GM19328 (cell line): Measurements from ENCODE around the gene GSG1L.

Experiments
- ATAC-seq: cut with Tn5 transposase; IDR thresholded peaks from one replicate; pipeline ENCODE4 v1.9.1; 2021; ENCODE audit warnings: mild to moderate bottlenecking, moderate library complexity; ENCODE audit not compliant: unreplicated experiment

The GSG1L gene

GRCh38 chr16:28092721-28093384, 29.3 kb upstream of the GSG1L start:
- no peak for ATAC-seq

DNA sequence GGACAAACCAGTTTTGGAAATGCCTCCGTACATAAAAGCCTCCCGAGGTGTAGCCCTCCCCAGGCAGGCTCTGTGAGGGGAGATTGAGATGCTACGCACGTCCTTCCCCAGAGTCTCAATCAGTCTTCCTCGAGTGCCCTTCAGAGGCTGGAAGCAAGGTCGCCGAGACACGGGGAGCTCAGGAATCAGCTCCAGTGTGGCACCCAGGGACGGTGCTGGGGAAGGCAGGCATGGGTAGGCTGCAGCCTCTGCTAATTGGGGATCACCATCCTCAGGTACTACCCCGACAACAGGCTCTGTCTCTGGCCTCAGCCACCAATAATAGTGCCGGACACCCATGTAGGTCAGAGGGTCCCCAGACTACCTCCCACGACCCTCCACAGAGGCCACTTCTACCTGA, 28.1 kb upstream of the GSG1L start:
- no peak for ATAC-seq

DNA sequence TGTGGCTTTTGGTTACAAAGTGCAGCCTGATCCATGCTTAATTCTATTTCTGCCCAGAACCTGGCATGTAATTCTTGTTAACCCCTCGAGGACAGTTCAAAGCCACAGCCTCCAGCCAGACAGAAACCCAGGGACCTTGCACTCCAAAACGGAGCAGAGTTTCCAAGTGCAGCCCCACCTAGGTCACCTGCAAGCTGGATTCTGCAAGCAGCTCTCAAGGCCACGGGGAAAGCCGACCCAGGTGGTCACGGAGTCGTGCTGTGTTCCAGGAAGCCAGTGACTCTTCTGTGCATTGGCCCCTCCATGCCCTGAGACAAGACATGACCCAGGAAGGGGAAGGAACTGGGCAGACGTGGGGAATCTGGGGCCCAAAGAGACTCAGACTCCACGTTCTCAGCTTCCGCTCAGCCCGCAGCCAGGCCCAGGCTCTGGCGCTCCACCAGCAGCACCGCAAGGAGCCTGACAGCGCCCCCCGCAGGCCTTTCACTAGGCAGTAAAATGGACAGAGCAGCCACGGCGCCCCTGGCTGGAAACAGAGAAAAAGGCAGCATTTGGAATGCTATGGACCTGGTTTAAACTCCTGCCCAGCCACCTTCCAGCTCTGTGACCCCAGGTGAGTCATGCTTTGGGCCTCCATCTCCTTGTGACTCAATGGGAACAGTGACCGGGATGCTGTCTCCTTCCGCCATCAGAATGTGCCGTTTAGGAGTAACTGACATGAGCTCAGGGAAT, 27.3 kb upstream of the GSG1L start:
- no peak for ATAC-seq

- no peak for ATAC-seq
Measured at GRCh38 chr16:28089992-28090365, 26.5 kb upstream of the GSG1L start.

GRCh38 chr16:28089205-28089991, 25.9 kb upstream of the GSG1L start:
- ATAC-seq: no peak

DNA sequence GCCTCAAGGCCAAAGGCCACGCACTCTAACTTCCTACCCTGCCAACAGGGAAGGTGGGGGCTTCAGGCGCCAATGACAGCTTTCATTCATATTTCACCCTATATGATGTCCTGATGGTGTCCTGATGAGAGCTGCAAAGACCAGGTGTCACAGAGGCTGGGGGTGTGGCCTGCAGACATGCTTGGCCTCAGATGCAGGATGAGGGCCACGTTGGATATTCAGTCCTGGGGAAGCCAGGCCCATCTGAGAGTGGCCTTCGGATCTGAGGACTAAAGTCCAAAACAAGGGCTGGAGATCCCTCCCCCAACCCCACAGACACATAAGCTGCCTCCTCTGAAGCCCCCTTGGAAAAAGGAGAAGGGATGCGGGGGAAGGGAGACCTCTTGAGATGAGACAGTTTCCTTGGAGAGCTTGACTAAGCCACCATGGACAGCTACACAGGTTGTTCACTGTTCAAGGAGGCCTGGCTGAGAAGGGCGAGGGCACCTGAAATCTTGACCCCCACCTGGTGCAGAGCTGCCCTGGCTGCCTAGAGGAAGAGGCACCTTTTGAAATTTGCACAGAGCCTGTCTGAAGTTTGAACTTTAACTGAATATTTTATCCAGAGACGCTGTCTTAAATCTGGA, 24.3 kb upstream of the GSG1L start:
- ATAC-seq: no peak

- no peak for ATAC-seq
Measured at GRCh38 chr16:28087140-28087660, 23.7 kb upstream of the GSG1L start.

DNA sequence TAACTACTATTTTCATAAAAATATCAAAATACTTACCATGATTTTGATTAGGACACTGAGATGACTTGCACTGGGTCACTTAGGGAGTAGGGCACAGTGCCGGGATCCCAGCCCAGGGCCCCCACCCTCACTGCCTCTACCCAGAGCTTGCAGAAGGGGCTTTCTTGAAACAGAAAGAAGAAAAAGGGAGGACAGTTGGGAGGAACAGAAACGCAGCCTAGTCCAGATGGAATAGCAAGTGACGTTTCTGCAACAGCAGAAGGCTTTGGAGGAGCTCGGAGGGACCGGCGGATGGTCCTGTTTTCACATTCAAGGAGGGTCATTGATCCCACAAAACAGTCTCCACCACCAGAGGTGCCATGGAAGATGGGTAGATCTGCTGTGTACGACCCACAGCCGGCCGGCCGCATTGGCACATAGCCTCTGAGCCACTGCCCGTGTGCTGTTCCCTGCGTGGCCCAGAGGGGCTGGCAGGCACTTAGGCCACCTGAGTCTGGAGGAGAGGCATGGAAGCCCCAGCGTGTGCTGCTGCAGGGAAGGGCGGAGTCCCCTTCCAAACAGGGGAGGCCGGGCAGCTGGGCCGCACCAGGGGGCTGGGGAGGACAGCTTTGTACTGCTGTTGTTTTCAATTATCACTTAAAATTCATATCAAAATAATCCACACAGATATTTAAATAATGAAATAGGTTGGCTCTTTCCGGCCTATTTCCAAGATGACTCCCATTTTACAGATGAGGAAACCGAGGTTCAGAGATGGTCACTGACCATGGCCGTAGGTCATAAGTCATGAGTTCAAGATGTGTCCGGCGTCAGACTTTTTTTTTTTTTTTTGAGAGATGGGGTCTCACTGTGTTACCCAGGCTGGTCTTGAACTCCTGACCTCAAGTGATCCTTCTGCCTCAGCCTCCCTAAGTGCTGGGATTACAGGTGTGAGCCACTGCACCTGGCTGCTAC, 22.9 kb upstream of the GSG1L start:
- ATAC-seq: no peak

DNA sequence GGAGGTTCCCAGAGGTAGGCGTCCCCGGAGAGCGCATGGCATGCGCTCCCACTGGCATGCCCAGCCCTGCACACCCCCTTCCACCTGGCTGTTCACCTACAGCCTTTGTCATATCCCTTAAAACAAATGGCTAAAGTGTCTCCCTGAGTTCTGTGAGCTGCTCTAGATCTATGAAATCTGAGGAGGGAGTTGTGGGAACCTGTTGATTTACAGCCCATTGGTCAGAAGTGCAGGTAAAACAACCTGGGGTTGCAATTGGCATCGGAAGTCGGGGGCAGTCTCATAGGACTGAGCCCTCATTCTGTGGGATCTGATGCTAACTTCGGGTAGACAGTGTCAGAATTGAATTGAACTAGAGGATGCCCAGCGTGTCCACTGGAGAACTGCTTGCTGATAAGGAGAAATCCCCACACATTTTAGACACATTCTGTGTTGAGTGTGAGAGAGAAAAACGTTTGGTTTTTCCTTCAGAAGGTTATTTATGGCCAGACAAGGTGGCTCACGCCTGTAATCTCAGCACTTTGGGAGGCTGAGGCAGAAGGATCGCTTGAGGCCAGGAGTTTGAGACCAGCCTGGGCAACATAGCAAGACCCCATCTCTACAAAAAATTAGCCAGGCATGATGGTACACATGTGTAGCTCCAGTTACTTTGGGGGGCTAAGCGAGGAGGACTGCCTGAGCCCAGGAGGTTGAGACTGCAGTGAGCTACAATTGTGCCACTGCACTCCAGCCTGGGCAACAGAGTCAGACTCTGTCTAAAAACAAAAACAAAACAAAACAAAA, 22.1 kb upstream of the GSG1L start:
- no peak for ATAC-seq

GRCh38 chr16:28084209-28084608, 20.7 kb upstream of the GSG1L start:
- ATAC-seq: no peak

GRCh38 chr16:28082624-28083023, 19.1 kb upstream of the GSG1L start:
- no peak for ATAC-seq

DNA sequence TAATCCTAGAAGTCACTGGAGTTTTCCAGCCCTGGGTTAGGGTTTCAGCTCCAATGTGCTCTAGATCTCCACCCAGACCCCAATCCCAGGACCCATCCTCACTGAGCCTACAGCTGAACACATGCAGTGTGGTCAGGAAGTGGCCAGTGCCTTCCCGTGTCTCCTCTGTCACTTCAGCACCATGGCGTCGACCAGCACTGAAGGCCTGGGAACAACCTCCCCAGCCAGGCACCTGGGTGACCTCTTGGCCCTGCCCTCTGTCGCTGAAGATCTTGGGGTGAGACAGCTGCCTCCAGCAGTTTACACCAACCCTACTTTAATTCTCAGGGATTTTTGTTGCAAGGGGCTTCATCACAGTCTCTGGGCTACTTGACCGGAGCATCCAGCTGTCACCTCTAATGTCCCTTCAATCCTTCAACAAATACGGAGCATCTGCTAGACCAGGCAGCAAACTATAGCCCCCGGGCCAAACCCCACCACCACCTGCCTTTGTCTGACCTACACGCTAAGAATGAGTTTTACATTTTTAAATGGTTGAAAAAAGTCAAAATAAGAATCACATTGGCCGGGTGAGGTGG, 18.0 kb upstream of the GSG1L start:
- ATAC-seq: no peak

GRCh38 chr16:28078261-28078660, 14.7 kb upstream of the GSG1L start:
- ATAC-seq: no peak

- ATAC-seq: no peak
Measured at GRCh38 chr16:28073836-28074235, 10.3 kb upstream of the GSG1L start.

GRCh38 chr16:28072087-28072486, 8.6 kb upstream of the GSG1L start:
- no peak for ATAC-seq

- no peak for ATAC-seq
Measured at GRCh38 chr16:28069971-28070794, 6.7 kb upstream of the GSG1L start.

DNA sequence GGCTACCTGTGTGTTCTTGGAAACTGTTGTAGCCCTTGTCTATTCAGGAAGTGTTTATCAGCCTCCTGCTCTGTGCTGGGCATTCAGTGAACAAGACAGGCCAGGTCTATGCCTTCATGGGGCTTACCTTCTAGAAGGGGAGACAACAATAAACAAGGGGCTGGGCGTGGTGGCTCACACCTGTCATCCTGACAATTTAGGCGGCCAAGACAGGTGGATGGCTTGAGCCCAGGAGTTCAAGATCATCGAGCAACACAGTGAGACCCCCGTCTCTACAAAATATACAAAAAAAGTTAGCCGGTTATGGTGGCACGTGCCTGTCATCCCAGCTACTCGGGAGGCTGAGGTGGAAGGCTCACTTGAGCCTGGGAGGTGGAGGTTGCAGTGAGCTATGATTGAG, 5.5 kb upstream of the GSG1L start:
- ATAC-seq: no peak
